OCI-LY1 (cell line): ENCODE results near the gene PHOSPHO2.

Experiments used
- EZH2 ChIP-seq: fragments of 200-600 bp; sonication (generic), shearing (Covaris generic); IDR thresholded peaks from 2 replicates; pipeline ENCODE4 v1.8.0; 2017; ENCODE audit warnings: borderline replicate concordance, mixed run types, mild to moderate bottlenecking, antibody characterized with exemption, low read length, moderate library complexity, mixed read lengths
- TF ChIP-seq, protein P1 (sequence below): fragments of 200-600 bp; sonication (generic), shearing (Covaris generic); IDR thresholded peaks from 2 replicates; pipeline ENCODE4 v1.5.1; 2017; ENCODE audit warnings: mild to moderate bottlenecking, antibody characterized with exemption, low read length, moderate library complexity, mixed read lengths

GRCh38 chr2:169659320-169659719 lies 34.9 kb upstream of the PHOSPHO2 start:
- TF ChIP-seq, protein P1, sequence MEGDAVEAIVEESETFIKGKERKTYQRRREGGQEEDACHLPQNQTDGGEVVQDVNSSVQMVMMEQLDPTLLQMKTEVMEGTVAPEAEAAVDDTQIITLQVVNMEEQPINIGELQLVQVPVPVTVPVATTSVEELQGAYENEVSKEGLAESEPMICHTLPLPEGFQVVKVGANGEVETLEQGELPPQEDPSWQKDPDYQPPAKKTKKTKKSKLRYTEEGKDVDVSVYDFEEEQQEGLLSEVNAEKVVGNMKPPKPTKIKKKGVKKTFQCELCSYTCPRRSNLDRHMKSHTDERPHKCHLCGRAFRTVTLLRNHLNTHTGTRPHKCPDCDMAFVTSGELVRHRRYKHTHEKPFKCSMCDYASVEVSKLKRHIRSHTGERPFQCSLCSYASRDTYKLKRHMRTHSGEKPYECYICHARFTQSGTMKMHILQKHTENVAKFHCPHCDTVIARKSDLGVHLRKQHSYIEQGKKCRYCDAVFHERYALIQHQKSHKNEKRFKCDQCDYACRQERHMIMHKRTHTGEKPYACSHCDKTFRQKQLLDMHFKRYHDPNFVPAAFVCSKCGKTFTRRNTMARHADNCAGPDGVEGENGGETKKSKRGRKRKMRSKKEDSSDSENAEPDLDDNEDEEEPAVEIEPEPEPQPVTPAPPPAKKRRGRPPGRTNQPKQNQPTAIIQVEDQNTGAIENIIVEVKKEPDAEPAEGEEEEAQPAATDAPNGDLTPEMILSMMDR, result no peak
- TF ChIP-seq EZH2, result no peak
